K562 (cell line): Measurements from ENCODE around the gene RNF215. TPM values are rescaled to one million over a fixed set of nuclear protein-coding genes. Genes with fewer than 3 reads are reported as not detected.

Experiments used
- ATF7 ChIP-seq: fragments of 450-650 bp; IDR thresholded peaks from 2 replicates; pipeline ENCODE4 v1.7.1; 2014; ENCODE audit warnings: mild to moderate bottlenecking, moderate library complexity
- BHLHE40 ChIP-seq: IDR thresholded peaks from 2 replicates; pipeline ENCODE4 v1.6.1; 2011; ENCODE audit warnings: low read length, improper control_type of control experiment
- CBFA2T3 ChIP-seq: fragments of 450-650 bp; IDR thresholded peaks from 2 replicates; pipeline ENCODE4 v1.6.1; 2017
- EP400 ChIP-seq: fragments of 450-650 bp; IDR thresholded peaks from 2 replicates; pipeline ENCODE4 v1.6.1; 2017; ENCODE audit warnings: antibody characterized with exemption, mild to moderate bottlenecking, moderate library complexity
- ETS2 ChIP-seq: IDR thresholded peaks from 2 replicates; pipeline ENCODE4 v1.6.1; 2016; ENCODE audit warnings: borderline replicate concordance, missing genetic modification characterization, mild to moderate bottlenecking, moderate library complexity, missing compliant biosample characterization; ENCODE audit not compliant: poor library complexity, severe bottlenecking
- FOSL1 ChIP-seq: fragments of 200-800 bp; sonication (Bioruptor generic); conservative IDR thresholded peaks from 2 replicates; pipeline ENCODE4 v1.6.1; 2016; ENCODE audit warnings: missing genetic modification characterization, missing compliant biosample characterization
- GABPB2 ChIP-seq: fragments of 250-450 bp; sonication (Bioruptor Pico); conservative IDR thresholded peaks from 2 replicates; pipeline ENCODE4 v1.5.1; 2021; ENCODE audit warnings: mild to moderate bottlenecking
- GATA2 ChIP-seq: sonication (generic); formaldehyde crosslinking; IDR thresholded peaks from 2 replicates; pipeline ENCODE4 v1.4.0; 2020; ENCODE audit warnings: mild to moderate bottlenecking, missing genetic modification reagents
- HNRNPUL1 ChIP-seq: fragments of 200-400 bp; formaldehyde crosslinking; IDR thresholded peaks from 2 replicates; pipeline ENCODE4 v1.6.1; 2017; ENCODE audit warnings: low read length
- MAFK ChIP-seq: IDR thresholded peaks from 2 replicates; pipeline ENCODE4 v1.6.1; 2011; ENCODE audit warnings: low read length, improper control_type of control experiment
- PCBP1 ChIP-seq: fragments of 200-400 bp; formaldehyde crosslinking; IDR thresholded peaks from 2 replicates; pipeline ENCODE4 v1.6.1; 2018; ENCODE audit warnings: mild to moderate bottlenecking, low read depth, low read length; ENCODE audit not compliant: poor library complexity, severe bottlenecking
- RAD21 ChIP-seq, 2 experiments: fragments of 250-450 bp in 1 of 2; fragments of 450-650 bp in 1 of 2; sonication (Bioruptor Pico) in 1 of 2; formaldehyde crosslinking in 1 of 2; IDR thresholded peaks in 1 of 2; conservative IDR thresholded peaks in 1 of 2; 2 replicates each; pipeline versions ENCODE4 v1.4.0 to v1.8.0; 2020 to 2022; ENCODE audit warnings: mild to moderate bottlenecking in 2 of 2, moderate library complexity in 1 of 2
- RFX1 ChIP-seq: fragments of 450-650 bp; IDR thresholded peaks from 2 replicates; pipeline ENCODE4 v1.6.1; 2016; ENCODE audit warnings: mild to moderate bottlenecking, moderate library complexity
- SETDB1 ChIP-seq: IDR thresholded peaks from one replicate; pipeline ENCODE4 v1.6.1; 2012; ENCODE audit warnings: low read length, control low read depth, inconsistent platforms
- SIX5 ChIP-seq, 2 experiments: IDR thresholded peaks; 2 replicates each; pipeline ENCODE4 v1.6.1; 2011; ENCODE audit warnings: low read length in 2 of 2, borderline replicate concordance in 1 of 2, low read depth in 1 of 2, mild to moderate bottlenecking in 1 of 2, moderate library complexity in 1 of 2; ENCODE audit not compliant: insufficient read depth in 1 of 2
- SMARCA5 ChIP-seq: fragments of 450-650 bp; IDR thresholded peaks from 2 replicates; pipeline ENCODE4 v1.6.1; 2016
- TRIM28 ChIP-seq: fragments of 450-650 bp; IDR thresholded peaks from 2 replicates; pipeline ENCODE4 v1.6.1; 2017
- XRCC5 ChIP-seq: fragments of 200-400 bp; formaldehyde crosslinking; IDR thresholded peaks from 2 replicates; pipeline ENCODE4 v1.6.1; 2017; ENCODE audit warnings: low read depth, mild to moderate bottlenecking, low read length
- YBX1 ChIP-seq: fragments of 450-650 bp; IDR thresholded peaks from 2 replicates; pipeline ENCODE4 v1.7.1; 2016; ENCODE audit warnings: mild to moderate bottlenecking
- ZNF239 ChIP-seq: fragments of 250-450 bp; sonication (Bioruptor Pico); IDR thresholded peaks from 2 replicates; pipeline ENCODE4 v1.4.0; 2020; ENCODE audit warnings: mild to moderate bottlenecking
- ZNF766 ChIP-seq: fragments of 200-800 bp; sonication (Bioruptor generic); conservative IDR thresholded peaks from 2 replicates; pipeline ENCODE4 v1.6.1; 2016; ENCODE audit warnings: missing genetic modification characterization, missing compliant biosample characterization
- polyA plus RNA-seq, 8 experiments: library from polyadenylated mRNA; depleted of rRNA in 4 of 8; stranded (reverse) in 5 of 8; unstranded in 3 of 8; fragments of >200 nt; fragmentation: Nextera tagmentation in 2 of 8; fragmentation: Illumina TruSeq in 1 of 8; extraction: Ambion mirVana in 2 of 8; extraction: Trizol in 1 of 8; gene quantifications; 2 replicates each; pipeline versions ENCODE4 v1.2.1 to v1.2.3, GENCODE V29; 2011 to 2014; ENCODE audit warnings: inconsistent platforms in 1 of 8, missing spikeins in 1 of 8
- total RNA-seq, 7 experiments: library from RNA; depleted of rRNA in 6 of 7; stranded (reverse); fragments of >200 nt in 6 of 7; fragmentation: Illumina TruSeq in 2 of 7; extraction: Trizol in 2 of 7; gene quantifications; 2 replicates each; pipeline versions ENCODE4 v1.2.1 to v1.2.3, GENCODE V29; 2011 to 2021; ENCODE audit warnings: low replicate concordance in 1 of 7
- TF ChIP-seq, protein P1 (sequence below): fragments of 250-450 bp; sonication (Bioruptor Pico); IDR thresholded peaks from 2 replicates; pipeline ENCODE4 v1.8.0; 2021; ENCODE audit warnings: moderate library complexity, mild to moderate bottlenecking, inconsistent platforms
- TF ChIP-seq, protein P2 (sequence below): fragments of 200-800 bp; sonication (Bioruptor generic); IDR thresholded peaks from 2 replicates; pipeline ENCODE4 v1.6.1; 2017; ENCODE audit warnings: missing genetic modification characterization, missing compliant biosample characterization
- TF ChIP-seq, protein P3 (sequence below): fragments of 250-450 bp; sonication (Bioruptor Pico); IDR thresholded peaks from 2 replicates; pipeline ENCODE4 v1.8.0; 2021; ENCODE audit warnings: borderline replicate concordance, mild to moderate bottlenecking, moderate library complexity; ENCODE audit not compliant: poor library complexity, severe bottlenecking
- TF ChIP-seq, protein P4 (sequence below): fragments of 250-450 bp; sonication (Bioruptor Pico); IDR thresholded peaks from 2 replicates; pipeline ENCODE4 v1.5.0; 2021

The RNF215 gene
- total and polyA plus RNA-seq, 9 of the 15 experiments (the other 6 are each of a cell fraction or from before 2014, with no cell fraction given), result 0.08 to 9.8 (median 2.7) TPM

GRCh38 chr22:30408388-30409102 lies 21.3 kb upstream of the RNF215 start (continued):
- TF ChIP-seq, protein P1, sequence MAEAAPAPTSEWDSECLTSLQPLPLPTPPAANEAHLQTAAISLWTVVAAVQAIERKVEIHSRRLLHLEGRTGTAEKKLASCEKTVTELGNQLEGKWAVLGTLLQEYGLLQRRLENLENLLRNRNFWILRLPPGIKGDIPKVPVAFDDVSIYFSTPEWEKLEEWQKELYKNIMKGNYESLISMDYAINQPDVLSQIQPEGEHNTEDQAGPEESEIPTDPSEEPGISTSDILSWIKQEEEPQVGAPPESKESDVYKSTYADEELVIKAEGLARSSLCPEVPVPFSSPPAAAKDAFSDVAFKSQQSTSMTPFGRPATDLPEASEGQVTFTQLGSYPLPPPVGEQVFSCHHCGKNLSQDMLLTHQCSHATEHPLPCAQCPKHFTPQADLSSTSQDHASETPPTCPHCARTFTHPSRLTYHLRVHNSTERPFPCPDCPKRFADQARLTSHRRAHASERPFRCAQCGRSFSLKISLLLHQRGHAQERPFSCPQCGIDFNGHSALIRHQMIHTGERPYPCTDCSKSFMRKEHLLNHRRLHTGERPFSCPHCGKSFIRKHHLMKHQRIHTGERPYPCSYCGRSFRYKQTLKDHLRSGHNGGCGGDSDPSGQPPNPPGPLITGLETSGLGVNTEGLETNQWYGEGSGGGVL (CRISPR knock-in tag), result no peak
- TF ChIP-seq ZNF766 (no peak), FOSL1 (tag) (peak; percentile 70), BHLHE40 (peak; percentile 32; the same call in 1 of the 2 replicates), ATF7 (peak; percentile 40; the same call in 1 of the 2 replicates), CBFA2T3 (peak; percentile 62), GABPB2 (no peak), HNRNPUL1 (no peak), XRCC5 (no peak), GATA2 (CRISPR knock-in tag) (peak; percentile 65; the same call in 1 of the 2 replicates), SMARCA5 (no peak), ZNF239 (CRISPR knock-in tag) (no peak), YBX1 (no peak), RFX1 (no peak), SIX5 (IDR thresholded peaks at IDR 0.05; ENCODE audit: borderline replicate concordance in 1 of 2, insufficient read depth in 1 of 2, low read depth in 1 of 2, low read length in 2 of 2) (no peak), TRIM28 (no peak), ETS2 (tag) (no peak), SETDB1 (no peak), RAD21 (CRISPR knock-in tag; conservative IDR thresholded peaks at IDR 0.05 in 1 of 2, IDR thresholded peaks at IDR 0.05 in 1 of 2) (no peak), MAFK (0 out of 2 replicates have a peak, but pooled peaks have one; percentile 13), EP400 (no peak), PCBP1 (no peak)
- TF ChIP-seq, protein P2, sequence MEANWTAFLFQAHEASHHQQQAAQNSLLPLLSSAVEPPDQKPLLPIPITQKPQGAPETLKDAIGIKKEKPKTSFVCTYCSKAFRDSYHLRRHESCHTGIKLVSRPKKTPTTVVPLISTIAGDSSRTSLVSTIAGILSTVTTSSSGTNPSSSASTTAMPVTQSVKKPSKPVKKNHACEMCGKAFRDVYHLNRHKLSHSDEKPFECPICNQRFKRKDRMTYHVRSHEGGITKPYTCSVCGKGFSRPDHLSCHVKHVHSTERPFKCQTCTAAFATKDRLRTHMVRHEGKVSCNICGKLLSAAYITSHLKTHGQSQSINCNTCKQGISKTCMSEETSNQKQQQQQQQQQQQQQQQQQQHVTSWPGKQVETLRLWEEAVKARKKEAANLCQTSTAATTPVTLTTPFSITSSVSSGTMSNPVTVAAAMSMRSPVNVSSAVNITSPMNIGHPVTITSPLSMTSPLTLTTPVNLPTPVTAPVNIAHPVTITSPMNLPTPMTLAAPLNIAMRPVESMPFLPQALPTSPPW (CRISPR knock-in tag), result peak; percentile 36
- TF ChIP-seq, protein P3, sequence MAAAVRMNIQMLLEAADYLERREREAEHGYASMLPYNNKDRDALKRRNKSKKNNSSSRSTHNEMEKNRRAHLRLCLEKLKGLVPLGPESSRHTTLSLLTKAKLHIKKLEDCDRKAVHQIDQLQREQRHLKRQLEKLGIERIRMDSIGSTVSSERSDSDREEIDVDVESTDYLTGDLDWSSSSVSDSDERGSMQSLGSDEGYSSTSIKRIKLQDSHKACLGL (CRISPR knock-in tag), result no peak
- TF ChIP-seq, protein P4, sequence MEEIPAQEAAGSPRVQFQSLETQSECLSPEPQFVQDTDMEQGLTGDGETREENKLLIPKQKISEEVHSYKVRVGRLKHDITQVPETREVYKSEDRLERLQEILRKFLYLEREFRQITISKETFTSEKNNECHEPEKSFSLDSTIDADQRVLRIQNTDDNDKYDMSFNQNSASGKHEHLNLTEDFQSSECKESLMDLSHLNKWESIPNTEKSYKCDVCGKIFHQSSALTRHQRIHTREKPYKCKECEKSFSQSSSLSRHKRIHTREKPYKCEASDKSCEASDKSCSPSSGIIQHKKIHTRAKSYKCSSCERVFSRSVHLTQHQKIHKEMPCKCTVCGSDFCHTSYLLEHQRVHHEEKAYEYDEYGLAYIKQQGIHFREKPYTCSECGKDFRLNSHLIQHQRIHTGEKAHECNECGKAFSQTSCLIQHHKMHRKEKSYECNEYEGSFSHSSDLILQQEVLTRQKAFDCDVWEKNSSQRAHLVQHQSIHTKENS (CRISPR knock-in tag), result no peak
